OCI-LY3 (cell line): ENCODE data around the gene SYCP2L.

Experiments
- CTCF ChIP-seq: fragments of 200-600, 300-600 bp; sonication (generic); IDR thresholded peaks from 2 replicates; pipeline ENCODE4 v1.5.1; 2014; ENCODE audit warnings: antibody characterized with exemption, low read length, low read depth
- EZH2phosphoT487 ChIP-seq: fragments of 200-600 bp; shearing (Covaris generic); IDR thresholded peaks from 2 replicates; pipeline ENCODE4 v1.6.1; 2018; ENCODE audit warnings: antibody characterized with exemption, mixed run types, low read depth

GRCh38 chr6:10908228-10908627 lies 21.4 kb downstream of the SYCP2L start:
- no peak for TF ChIP-seq CTCF
- no peak for TF ChIP-seq EZH2phosphoT487
